K562 (cell line): Measurements from ENCODE around the gene ANAPC5. TPM values are rescaled to one million over a fixed set of nuclear protein-coding genes. Genes with fewer than 3 reads are reported as not detected.
A peak's percentile ranks its signal among the peaks of the same experiment; 100 is the strongest.

Source experiments
- ATF6 ChIP-seq: sonication (generic); formaldehyde crosslinking; IDR thresholded peaks from 2 replicates; pipeline ENCODE4 v1.4.0; 2020; ENCODE audit warnings: mild to moderate bottlenecking, missing genetic modification reagents
- ATF7 ChIP-seq: fragments of 450-650 bp; IDR thresholded peaks from 2 replicates; pipeline ENCODE4 v1.7.1; 2014; ENCODE audit warnings: mild to moderate bottlenecking, moderate library complexity
- EP300 ChIP-seq: IDR thresholded peaks from 2 replicates; pipeline ENCODE4 v1.6.1; 2012; ENCODE audit warnings: low read length, improper control_type of control experiment
- GATAD2B ChIP-seq: fragments of 450-650 bp; IDR thresholded peaks from 2 replicates; pipeline ENCODE4 v1.6.1; 2017; ENCODE audit warnings: mild to moderate bottlenecking, borderline replicate concordance
- MLLT1 ChIP-seq, 2 experiments: fragments of 450-650 bp; IDR thresholded peaks; 2 replicates each; pipeline ENCODE4 v1.6.1; 2016
- NONO ChIP-seq, 2 experiments: fragments of 200-400 bp in 1 of 2; fragments of 450-650 bp in 1 of 2; formaldehyde crosslinking in 1 of 2; IDR thresholded peaks; 2 replicates each; pipeline ENCODE4 v1.6.1; 2017; ENCODE audit warnings: low read depth in 2 of 2, mild to moderate bottlenecking in 2 of 2, moderate library complexity in 2 of 2, low read length in 1 of 2
- PHB ChIP-seq: fragments of 250-450 bp; sonication (Bioruptor Pico); IDR thresholded peaks from 2 replicates; pipeline ENCODE4 v1.5.0; 2021
- PREB ChIP-seq: sonication (generic); formaldehyde crosslinking; IDR thresholded peaks from 2 replicates; pipeline ENCODE4 v1.8.1; 2023; ENCODE audit warnings: mild to moderate bottlenecking, missing genetic modification reagents
- RBM22 ChIP-seq: fragments of 200-400 bp; formaldehyde crosslinking; IDR thresholded peaks from 2 replicates; pipeline ENCODE4 v1.6.1; 2018; ENCODE audit warnings: low read length, low read depth; ENCODE audit not compliant: poor library complexity, severe bottlenecking
- SAP30 ChIP-seq: fragments of 200-600 bp; sonication (generic); IDR thresholded peaks from 2 replicates; pipeline ENCODE4 v1.6.1; 2012; ENCODE audit warnings: borderline replicate concordance, low read depth, mild to moderate bottlenecking, moderate library complexity, low read length, control low read depth, inconsistent platforms; ENCODE audit not compliant: insufficient read depth, poor library complexity, severe bottlenecking
- SFPQ ChIP-seq: fragments of 200-400 bp; formaldehyde crosslinking; IDR thresholded peaks from 2 replicates; pipeline ENCODE4 v1.6.1; 2017; ENCODE audit warnings: mild to moderate bottlenecking, low read depth, low read length, moderate library complexity
- TAL1 ChIP-seq: fragments of 450-650 bp; IDR thresholded peaks from 2 replicates; pipeline ENCODE4 v1.6.1; 2016; ENCODE audit warnings: mild to moderate bottlenecking
- TEAD4 ChIP-seq, 2 experiments: sonication (generic) in 1 of 2; formaldehyde crosslinking in 1 of 2; IDR thresholded peaks; 2 replicates each; pipeline versions ENCODE4 v1.6.1 to v1.8.0; 2012 to 2022; ENCODE audit warnings: borderline replicate concordance in 1 of 2, inconsistent platforms in 1 of 2, low read length in 1 of 2, mild to moderate bottlenecking in 1 of 2, missing genetic modification reagents in 1 of 2
- ZBTB33 ChIP-seq: sonication (generic); formaldehyde crosslinking; IDR thresholded peaks from 2 replicates; pipeline ENCODE4 v1.8.1; 2023; ENCODE audit warnings: mild to moderate bottlenecking, missing genetic modification reagents
- polyA plus RNA-seq, 8 experiments: library from polyadenylated mRNA; depleted of rRNA in 4 of 8; stranded (reverse) in 5 of 8; unstranded in 3 of 8; fragments of >200 nt; fragmentation: Nextera tagmentation in 2 of 8; fragmentation: Illumina TruSeq in 1 of 8; extraction: Ambion mirVana in 2 of 8; extraction: Trizol in 1 of 8; gene quantifications; 2 replicates each; pipeline versions ENCODE4 v1.2.1 to v1.2.3, GENCODE V29; 2011 to 2014; ENCODE audit warnings: inconsistent platforms in 1 of 8, missing spikeins in 1 of 8
- total RNA-seq, 7 experiments: library from RNA; depleted of rRNA in 6 of 7; stranded (reverse); fragments of >200 nt in 6 of 7; fragmentation: Illumina TruSeq in 2 of 7; extraction: Trizol in 2 of 7; gene quantifications; 2 replicates each; pipeline versions ENCODE4 v1.2.1 to v1.2.3, GENCODE V29; 2011 to 2021; ENCODE audit warnings: low replicate concordance in 1 of 7

Gene ANAPC5
- total and polyA plus RNA-seq, 9 of the 15 experiments (the other 6 are each of a cell fraction or from before 2014, with no cell fraction given), result 136 to 315 (median 197) TPM

GRCh38 chr12:121400332-121401139, 48.3 kb upstream of the ANAPC5 start (continued):
- TF ChIP-seq SAP30, result peak; percentile 74
- peak; percentile 41; the same call in 1 of the 2 replicates for TF ChIP-seq TEAD4 (IDR thresholded peaks at IDR 0.05; ENCODE audit: low read length)
- peak; percentile 70; the same call in 1 of the 2 replicates for TF ChIP-seq TEAD4 (CRISPR knock-in tag; IDR thresholded peaks at IDR 0.05; ENCODE audit: borderline replicate concordance)
- TF ChIP-seq ZBTB33 (CRISPR knock-in tag), result 0 out of 2 replicates have a peak, but pooled peaks have one; percentile 23
- peak; percentile 34; the same call in 1 of the 2 replicates for TF ChIP-seq GATAD2B
- TF ChIP-seq MLLT1 (IDR thresholded peaks at IDR 0.05), result peak in 1 of 2 experiments; percentile 4; a peak in 1 of 4 replicates
- 0 out of 2 replicates have a peak, but pooled peaks have one; percentile 59 for TF ChIP-seq PHB (CRISPR knock-in tag)
- TF ChIP-seq PREB (CRISPR knock-in tag), result peak; percentile 91; the same call in 1 of the 2 replicates
- TF ChIP-seq RBM22, result peak; percentile 80
- TF ChIP-seq ATF6, result 0 out of 2 replicates have a peak, but pooled peaks have one; percentile 27
- no peak for TF ChIP-seq ATF7
- TF ChIP-seq EP300, result no peak
- no peak for TF ChIP-seq SFPQ
- peak in 1 of 2 experiments; percentile 57; a peak in 1 of 4 replicates for TF ChIP-seq NONO (IDR thresholded peaks at IDR 0.05; ENCODE audit: low read depth in 2 of 2, low read length in 1 of 2)
- TF ChIP-seq TAL1, result 0 out of 2 replicates have a peak, but pooled peaks have one; percentile 18
